HG03064 (cell line): ENCODE measurements around the gene PPM1K.
A peak's percentile ranks its signal among the peaks of the same experiment; 100 is the strongest.

Source experiments
- ATAC-seq: cut with Tn5 transposase; IDR thresholded peaks from one replicate; pipeline ENCODE4 v1.9.1; 2021; ENCODE audit warnings: low read depth; ENCODE audit not compliant: unreplicated experiment

PPM1K gene

DNA sequence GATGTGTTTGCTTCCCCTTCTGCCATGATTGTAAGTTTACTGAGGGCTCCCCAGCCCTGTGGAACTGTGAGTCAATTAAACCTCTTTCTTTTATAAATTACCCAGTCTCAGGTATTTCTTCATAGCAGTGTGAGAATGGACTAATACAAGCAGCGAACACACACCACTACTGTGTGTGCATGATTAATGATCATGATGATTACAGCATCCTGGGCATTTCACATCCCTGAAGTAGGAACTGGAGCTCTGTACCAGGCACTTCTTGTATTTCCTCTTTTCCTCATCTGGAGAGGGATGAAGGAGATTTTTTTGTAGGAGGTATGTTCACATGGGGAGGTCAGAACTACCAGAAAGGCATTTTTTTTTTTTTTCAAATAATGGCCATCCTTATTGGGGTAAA lies 60.8 kb downstream of the PPM1K start:
- no peak for ATAC-seq

DNA sequence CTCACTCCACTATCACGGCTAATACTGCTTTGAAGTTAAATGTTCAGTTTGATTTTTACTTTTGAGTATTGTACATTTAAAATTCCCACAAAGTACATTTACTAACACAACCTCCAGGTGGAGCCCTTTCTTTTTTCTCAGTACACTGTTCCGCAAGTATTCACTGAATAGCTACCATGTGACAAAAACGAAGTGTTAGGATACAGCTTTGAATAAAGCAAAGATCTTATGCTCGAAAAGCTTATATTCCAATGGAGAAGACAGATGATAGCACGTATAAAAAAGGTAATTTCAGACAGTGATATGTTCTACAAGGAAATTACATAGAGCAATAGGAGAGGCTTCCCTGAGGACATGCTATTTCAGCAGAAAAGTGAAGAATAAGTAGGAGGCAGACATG lies 65.3 kb downstream of the PPM1K start:
- ATAC-seq: peak; percentile 69

DNA sequence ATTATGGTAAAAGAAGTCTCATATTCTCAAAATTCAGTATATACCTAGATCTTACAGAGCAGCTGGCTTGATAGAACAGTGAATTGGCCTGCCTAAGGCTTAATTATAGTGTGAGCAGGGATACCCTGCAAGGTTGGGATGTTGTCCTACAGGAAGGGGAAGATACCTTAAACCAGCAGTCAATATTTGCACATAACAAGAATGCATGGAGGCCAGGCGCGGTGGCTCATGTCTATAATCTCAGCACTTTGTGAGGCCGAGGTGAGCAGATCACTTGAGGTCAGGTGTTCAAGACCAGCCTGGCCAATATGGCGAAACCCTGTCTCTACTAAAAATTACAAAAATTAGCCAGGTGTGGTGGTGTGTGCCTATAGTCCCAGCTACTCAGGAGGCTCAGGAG lies 67.2 kb downstream of the PPM1K start:
- ATAC-seq: no peak

DNA sequence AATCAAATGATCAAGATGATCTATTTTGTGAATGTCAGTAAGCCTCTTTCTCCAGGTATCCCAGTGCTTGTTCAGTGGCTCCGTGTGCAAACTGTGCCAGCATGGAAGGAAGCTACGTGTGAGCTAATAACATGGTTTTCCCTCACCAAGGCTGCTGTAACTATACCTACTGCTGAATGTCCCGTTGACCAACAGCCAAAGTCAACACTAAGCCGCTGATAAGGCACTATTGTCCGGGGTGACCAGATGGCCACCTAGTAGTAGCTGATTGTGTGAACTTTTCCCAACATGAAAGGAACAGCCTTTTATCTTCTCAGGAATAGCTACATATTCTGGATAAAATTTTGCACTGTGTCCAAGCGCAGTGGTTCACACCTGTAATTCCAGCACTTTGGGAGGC lies 68.0 kb downstream of the PPM1K start:
- ATAC-seq: no peak

DNA sequence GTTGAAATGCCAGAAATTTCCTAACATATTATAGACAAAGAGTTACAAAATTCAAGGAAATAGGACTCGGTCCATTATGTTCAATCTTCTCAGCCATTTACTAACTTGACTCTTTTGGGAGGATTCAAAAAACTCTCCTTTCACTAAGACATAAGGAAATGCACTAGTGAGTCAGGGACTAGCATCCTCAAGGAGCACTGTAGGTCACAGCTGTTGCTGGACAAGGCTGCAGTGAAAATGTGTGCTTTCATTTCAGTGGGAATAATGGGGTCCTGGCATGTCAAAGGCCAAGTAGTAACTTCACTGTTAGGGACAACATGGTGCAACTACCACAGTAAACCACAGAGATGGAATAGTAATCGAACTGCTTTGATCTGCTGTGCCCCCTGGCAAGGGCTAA lies 69.0 kb downstream of the PPM1K start:
- no peak for ATAC-seq

DNA sequence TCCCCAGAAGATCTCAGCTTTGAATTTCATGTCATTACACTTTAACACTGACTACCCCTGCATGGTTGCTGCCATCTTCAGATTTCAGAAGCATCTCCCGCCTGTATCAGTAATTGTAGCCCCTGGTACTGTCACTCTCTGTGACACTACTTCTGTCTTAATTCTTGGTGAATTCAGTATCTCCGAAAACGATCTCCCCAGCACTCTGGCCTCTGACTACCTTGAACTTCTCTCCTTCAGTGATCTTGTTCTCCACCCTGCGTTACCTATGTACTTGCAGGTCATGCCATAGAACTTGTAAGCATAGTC lies 72.2 kb downstream of the PPM1K start:
- ATAC-seq: no peak

DNA sequence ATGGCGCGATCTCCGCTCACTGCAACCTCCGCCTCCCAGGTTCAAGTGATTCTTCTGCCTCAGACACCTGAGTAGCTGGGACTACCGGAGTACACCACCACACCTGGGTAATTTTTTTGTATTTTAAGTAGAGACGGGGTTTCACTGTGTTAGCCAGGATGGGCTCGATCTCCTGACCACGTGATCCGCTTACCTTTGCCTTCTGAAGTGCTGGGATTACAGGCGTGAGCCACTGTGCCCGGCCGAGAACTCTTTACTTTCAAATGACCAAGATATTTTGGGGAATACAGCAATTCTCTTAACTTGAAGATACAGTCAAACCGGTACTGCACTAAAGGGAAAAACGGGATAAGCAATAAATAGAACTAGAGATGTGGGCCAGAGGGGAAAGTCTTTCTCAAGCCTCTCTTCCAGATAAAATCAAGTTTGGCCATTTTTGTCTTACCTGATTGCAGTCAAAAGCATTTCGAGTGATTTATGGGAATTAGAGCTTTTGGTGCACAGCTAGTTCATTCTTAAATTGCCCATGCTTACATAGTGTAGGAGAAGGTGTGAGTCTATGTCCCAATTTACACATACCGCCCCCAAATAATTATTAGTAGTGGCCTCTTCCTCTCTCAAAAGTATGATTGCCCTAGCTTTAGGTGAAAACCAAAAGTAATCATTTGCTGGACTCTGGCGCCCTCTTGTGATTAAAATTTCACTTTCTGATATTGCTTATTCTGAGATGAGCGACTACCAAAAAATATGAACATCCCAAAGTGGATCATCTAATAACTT lies 72.7 kb downstream of the PPM1K start:
- no peak for ATAC-seq

DNA sequence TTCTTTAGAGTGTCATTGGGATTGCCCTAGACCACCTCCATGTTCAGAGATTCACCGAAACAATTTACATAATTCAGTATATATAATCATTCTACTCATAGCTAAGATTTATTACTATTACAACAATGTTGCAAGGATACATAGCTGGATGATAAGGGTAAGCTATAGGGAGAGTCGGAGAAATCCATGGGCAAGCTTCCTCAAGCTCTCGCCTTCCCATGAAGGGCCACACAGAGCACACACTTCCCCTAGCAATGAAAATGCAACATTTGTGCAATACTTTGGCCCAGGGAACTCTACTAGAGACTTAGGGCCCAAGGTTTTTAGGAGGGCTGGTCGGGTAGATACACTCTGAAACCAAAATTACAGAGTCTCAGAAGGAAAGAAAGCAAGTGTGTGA lies 76.2 kb downstream of the PPM1K start:
- no peak for ATAC-seq
